GM18505 (cell line): ENCODE results near the gene DPM2.

Experiments used
- ATAC-seq: cut with Tn5 transposase; IDR thresholded peaks from one replicate; pipeline ENCODE4 v1.9.1; 2021; ENCODE audit not compliant: unreplicated experiment
- POLR2A ChIP-seq: IDR thresholded peaks from 4 replicates; pipeline ENCODE4 v1.6.1; 2011; ENCODE audit warnings: borderline replicate concordance; ENCODE audit not compliant: insufficient read depth, insufficient read length; ENCODE audit errors: extremely low read depth

The DPM2 gene

GRCh38 chr9:127955294-127956015, 17.8 kb upstream of the DPM2 start:
- no peak for TF ChIP-seq POLR2A
- peak; percentile 68 for ATAC-seq

- ATAC-seq = no peak
- no peak for TF ChIP-seq POLR2A
These were observed 17.2 kb upstream of the DPM2 start for GRCh38 chr9:127954831-127955293.

DNA sequence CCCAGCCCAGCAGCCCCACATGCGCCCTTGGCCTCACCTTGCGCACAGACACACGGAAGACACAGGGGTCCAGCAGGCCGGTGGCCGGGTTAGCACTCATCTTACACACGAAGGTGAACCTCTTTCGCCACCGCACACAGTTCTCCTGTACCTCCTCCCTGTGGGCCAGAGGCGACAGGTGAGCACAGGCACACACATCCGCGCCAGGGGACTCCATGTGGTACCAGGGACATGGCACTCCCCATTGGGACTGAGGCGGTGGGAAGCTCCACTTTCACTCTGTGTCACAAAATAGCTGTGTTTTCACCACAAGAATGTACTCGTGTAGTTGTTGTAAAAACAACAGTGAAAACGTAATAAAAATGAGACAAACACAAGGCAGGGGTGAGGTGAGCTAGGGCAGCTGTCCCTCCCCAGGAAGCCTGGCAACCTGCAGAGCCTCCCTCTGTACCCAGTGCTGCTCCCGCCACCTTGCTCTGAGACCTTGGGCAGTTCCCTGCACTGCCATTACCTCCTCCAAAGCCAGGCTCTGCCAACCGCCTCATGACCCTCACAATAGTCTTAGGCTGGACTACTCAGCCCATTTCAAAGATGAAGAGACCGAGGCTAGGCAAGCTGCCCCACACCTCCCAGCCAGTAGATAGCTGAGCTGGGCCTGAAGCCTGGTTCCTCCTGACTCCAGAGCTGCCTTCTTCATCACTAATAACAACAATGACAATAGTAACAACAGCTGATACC, 16.3 kb upstream of the DPM2 start:
- no peak for TF ChIP-seq POLR2A
- no peak for ATAC-seq

- no peak for TF ChIP-seq POLR2A
- no peak for ATAC-seq
These were observed 15.5 kb upstream of the DPM2 start for GRCh38 chr9:127953154-127953553.

GRCh38 chr9:127950513-127951289, 13.0 kb upstream of the DPM2 start:
- no peak for TF ChIP-seq POLR2A
- no peak for ATAC-seq

- ATAC-seq = no peak
- no peak for TF ChIP-seq POLR2A
These were observed 12.3 kb upstream of the DPM2 start for GRCh38 chr9:127949827-127950512.

DNA sequence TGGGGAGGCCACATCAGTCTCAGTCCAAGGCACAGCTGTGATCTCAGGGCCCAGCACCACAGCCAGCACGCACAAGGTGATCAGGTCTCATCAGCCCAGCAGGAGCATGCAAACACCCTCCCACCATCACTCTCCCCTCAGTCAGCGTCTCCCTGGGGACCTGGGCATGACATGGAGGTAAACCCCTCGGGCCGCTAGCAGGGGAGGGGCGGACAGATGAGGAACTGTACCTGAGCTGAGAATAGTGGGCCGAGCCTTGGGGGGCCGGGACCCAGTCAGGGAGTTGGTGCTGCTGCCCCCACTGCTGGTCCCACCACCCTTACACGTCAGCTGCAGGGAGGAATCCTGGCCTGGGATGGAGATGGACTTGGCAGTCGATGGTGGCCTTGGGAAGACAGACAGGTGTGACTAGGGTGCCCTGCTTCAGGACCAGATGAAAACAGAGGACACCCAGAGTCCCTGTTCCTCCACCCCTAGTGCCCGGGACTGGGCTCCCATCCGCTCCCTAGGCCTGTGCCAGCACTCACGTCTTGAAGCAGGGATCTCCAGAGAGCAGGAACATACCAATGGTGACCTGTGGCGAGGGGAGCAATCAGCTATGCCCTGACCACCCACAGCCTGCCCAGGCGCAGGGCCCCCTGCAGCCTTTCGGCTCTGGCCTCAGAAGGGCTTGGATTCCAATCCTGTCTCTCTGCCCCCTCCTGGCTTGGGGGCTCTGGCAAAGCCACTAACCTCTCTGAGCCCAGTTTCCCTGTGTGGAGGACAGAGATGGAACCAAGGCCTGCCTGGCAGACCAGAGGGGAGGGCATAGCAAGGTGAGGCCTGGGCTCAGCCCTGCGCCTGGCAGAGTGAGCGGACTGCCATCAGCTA, 10.4 kb upstream of the DPM2 start:
- no peak for TF ChIP-seq POLR2A
- ATAC-seq = no peak

DNA sequence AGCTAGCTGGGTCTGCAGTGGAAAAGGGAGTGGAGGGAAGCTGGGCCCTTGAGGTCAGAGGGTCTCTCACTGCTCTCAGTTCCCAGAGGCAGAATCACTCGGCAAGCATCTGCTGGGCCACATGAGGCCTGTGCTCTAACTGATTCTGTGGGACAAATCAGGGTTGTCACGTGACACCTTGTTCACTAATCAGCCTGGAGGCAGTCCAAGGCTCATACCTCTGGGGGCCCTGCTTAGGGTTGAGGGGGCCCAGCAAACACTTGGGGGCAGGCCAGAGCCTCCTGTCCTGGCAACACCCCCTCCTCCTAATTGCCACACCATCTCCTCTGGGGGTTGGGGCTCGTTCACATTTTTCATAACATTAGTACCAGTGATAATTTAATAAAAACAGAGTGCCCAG, 9.1 kb upstream of the DPM2 start:
- no peak for ATAC-seq
- no peak for TF ChIP-seq POLR2A

DNA sequence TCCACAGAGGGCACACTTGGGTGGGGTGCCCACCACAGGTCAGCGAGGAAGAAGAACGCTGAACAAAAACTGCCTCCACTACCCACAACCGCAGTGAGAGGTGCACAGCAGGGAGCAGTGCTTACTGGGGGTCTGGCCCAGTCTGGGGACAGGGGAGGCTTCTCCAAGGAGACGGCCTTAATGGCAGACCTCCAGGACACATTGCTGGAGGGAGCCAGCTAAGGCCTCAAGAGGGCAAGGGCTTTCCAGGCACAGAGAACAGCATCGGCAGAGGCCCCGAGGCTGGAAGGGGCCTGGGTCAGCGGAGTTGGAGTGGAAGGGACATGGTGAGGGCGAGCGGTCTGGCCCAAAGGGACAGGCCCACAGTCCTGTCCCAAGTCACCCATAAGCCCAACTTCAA, 8.3 kb upstream of the DPM2 start:
- no peak for TF ChIP-seq POLR2A
- no peak for ATAC-seq

DNA sequence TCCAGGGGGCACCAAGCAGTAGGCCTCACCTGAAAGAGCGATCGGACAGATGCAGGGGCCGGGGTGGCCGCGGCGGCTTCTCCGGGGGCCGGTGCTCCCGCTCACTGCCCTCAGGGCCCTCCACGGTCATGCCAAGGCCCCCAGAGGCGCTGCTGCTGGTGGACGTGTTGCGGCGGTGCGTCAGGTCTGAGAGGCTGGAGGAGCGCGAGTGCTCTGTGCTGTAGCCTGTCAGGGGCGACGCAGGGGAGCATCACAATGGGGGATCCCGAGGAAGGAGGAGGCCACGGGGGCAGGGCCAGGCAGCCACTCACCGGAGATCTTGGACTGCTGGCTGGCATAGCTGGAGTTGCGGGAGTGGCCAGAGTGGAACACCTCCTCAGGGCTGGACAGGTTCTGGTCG, 7.7 kb upstream of the DPM2 start:
- TF ChIP-seq POLR2A = no peak
- no peak for ATAC-seq

- no peak for TF ChIP-seq POLR2A
- ATAC-seq = no peak
These were observed 7.0 kb upstream of the DPM2 start for GRCh38 chr9:127944586-127945218.

GRCh38 chr9:127943731-127944144, 6.1 kb upstream of the DPM2 start:
- no peak for ATAC-seq
- TF ChIP-seq POLR2A = no peak
